Vagina (tissue), 2 donors: ENCODE data around the gene SETDB1. TPM values are rescaled to one million over a fixed set of nuclear protein-coding genes. Genes with fewer than 3 reads are reported as not detected.

Experiments
- DNase-seq, 2 donors: peaks; one replicate each; pipeline ENCODE4 v3.0.0-alpha.2; 2017; ENCODE audit errors: extremely low spot score in 2 of 2
- H3K27ac ChIP-seq: fragments of 200-600 bp; sonication (generic); one replicate; pipeline ENCODE4 v1.5.1; 2019
- H3K27me3 ChIP-seq: fragments of 200-600 bp; sonication (generic); one replicate; pipeline ENCODE4 v1.5.1; 2019
- H3K36me3 ChIP-seq, 2 donors: fragments of 200-600 bp; sonication (generic); one replicate each; pipeline ENCODE4 v1.5.1; 2017 to 2019
- H3K4me1 ChIP-seq: fragments of 200-600 bp; sonication (generic); one replicate; pipeline ENCODE4 v1.5.1; 2019
- H3K4me3 ChIP-seq, 2 donors: fragments of 200-600 bp; sonication (generic); 1 replicate in 1 of 2; 2 replicates in 1 of 2; pipeline ENCODE4 v1.5.1; 2016 to 2019
- H3K9me3 ChIP-seq: fragments of 200-600 bp; sonication (generic); one replicate; pipeline ENCODE4 v1.5.1; 2019
- POLR2A ChIP-seq, 2 donors: fragments of 450-650 bp; IDR thresholded peaks; one replicate each; pipeline ENCODE4 v1.6.1; 2017; ENCODE audit warnings: antibody characterized with exemption in 2 of 2, mild to moderate bottlenecking in 2 of 2, moderate library complexity in 2 of 2
- POLR2AphosphoS5 ChIP-seq, 2 donors: sonication (generic); formaldehyde crosslinking; IDR thresholded peaks; one replicate each; pipeline ENCODE4 v1.9.0; 2017; ENCODE audit warnings: antibody characterized with exemption in 2 of 2, mild to moderate bottlenecking in 2 of 2, low read depth in 1 of 2; ENCODE audit not compliant: insufficient read depth in 1 of 2
- intact Hi-C: fragments of 100-400 bp; cut with DNase I; formaldehyde crosslinking; loops from one replicate; pipeline ENCODE4 v1.15.1; 2023
- total RNA-seq: library from RNA; depleted of rRNA; stranded (reverse); fragments of >200 nt; gene quantifications from one replicate; pipeline ENCODE4 v1.2.3, GENCODE V29; 2016
- TF ChIP-seq, protein P1 (sequence below), 3 experiments: fragments of 450-650 bp in 2 of 3; fragments of 200-600 bp in 1 of 3; sonication (generic) in 1 of 3; IDR thresholded peaks; one replicate each; pipeline ENCODE4 v1.5.1; 2017 to 2019; ENCODE audit warnings: antibody characterized with exemption in 3 of 3, mild to moderate bottlenecking in 2 of 3, moderate library complexity in 2 of 3

SETDB1 gene
- total RNA-seq, 1 donor from 2014 or later = 51.1 TPM

DNA sequence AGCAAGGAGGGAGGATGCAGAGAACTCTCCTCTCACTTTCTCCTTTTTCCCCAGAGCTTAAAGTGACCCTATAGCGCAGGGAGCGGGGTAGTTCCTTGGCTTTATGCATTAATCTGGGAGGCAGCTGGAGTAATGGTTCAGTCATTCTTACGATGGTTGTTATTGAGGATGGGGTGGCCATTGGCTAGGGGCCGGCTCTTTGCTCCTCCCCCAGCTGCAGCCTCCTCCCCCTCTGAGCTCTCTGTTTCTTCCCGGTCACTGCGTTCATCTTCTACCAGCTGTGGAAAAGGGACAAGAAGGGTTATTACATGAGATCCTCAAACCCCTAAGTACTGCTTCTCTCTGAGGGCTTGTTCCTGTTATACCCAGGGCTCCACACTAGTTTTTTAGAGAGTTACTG is 39.8 kb downstream of the SETDB1 start:
- no peaks in the 10 kb centered on the region for H3K9me3 ChIP-seq
- intact Hi-C loops = no loop called here
- DNase-seq = no peak
- no peak overlapping the region for H3K4me3 ChIP-seq
- H3K27ac ChIP-seq = no peak overlapping the region
- no peak for TF ChIP-seq POLR2A (IDR thresholded peaks at IDR 0.05)
- H3K4me1 ChIP-seq = peaks cover 17% of the 10 kb centered on the region
- peaks cover 0 to 73% of the 10 kb centered on the region in 2 donors for H3K36me3 ChIP-seq
- H3K27me3 ChIP-seq = no peaks in the 10 kb centered on the region

DNA sequence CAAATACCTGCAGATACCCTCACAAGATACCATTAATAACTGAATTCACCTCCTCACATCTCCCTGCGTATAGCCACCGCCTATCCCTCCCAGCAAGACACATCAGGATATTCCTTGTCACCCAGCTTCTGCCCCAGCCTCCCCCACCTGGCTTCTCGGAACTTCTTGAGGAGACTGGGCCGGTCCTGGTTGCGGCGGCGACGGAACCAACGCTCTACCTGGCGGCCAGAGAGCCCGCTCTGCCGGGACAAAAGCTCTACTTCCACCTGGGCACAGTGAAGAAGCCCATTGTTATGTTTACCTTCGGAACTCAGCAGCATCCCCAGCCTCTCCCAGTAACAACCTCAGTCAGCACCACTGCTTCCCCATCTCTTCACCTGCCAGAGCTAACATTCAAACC is 41.8 kb downstream of the SETDB1 start:
- no peak overlapping the region for H3K4me3 ChIP-seq
- H3K36me3 ChIP-seq = peaks cover 0 to 53% of the 10 kb centered on the region in 2 donors
- DNase-seq = no peak
- no peaks in the 10 kb centered on the region for H3K27me3 ChIP-seq
- intact Hi-C loops = no loop called here
- H3K9me3 ChIP-seq = no peaks in the 10 kb centered on the region
- TF ChIP-seq POLR2AphosphoS5 (IDR thresholded peaks at IDR 0.05; ENCODE audit: insufficient read depth in 1 of 2, low read depth in 1 of 2) (no peak), POLR2A (IDR thresholded peaks at IDR 0.05) (no peak)
- TF ChIP-seq, protein P1, sequence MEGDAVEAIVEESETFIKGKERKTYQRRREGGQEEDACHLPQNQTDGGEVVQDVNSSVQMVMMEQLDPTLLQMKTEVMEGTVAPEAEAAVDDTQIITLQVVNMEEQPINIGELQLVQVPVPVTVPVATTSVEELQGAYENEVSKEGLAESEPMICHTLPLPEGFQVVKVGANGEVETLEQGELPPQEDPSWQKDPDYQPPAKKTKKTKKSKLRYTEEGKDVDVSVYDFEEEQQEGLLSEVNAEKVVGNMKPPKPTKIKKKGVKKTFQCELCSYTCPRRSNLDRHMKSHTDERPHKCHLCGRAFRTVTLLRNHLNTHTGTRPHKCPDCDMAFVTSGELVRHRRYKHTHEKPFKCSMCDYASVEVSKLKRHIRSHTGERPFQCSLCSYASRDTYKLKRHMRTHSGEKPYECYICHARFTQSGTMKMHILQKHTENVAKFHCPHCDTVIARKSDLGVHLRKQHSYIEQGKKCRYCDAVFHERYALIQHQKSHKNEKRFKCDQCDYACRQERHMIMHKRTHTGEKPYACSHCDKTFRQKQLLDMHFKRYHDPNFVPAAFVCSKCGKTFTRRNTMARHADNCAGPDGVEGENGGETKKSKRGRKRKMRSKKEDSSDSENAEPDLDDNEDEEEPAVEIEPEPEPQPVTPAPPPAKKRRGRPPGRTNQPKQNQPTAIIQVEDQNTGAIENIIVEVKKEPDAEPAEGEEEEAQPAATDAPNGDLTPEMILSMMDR (IDR thresholded peaks at IDR 0.05) = no peak
- peaks cover 36% of the 10 kb centered on the region for H3K4me1 ChIP-seq
- no peak overlapping the region for H3K27ac ChIP-seq

DNA sequence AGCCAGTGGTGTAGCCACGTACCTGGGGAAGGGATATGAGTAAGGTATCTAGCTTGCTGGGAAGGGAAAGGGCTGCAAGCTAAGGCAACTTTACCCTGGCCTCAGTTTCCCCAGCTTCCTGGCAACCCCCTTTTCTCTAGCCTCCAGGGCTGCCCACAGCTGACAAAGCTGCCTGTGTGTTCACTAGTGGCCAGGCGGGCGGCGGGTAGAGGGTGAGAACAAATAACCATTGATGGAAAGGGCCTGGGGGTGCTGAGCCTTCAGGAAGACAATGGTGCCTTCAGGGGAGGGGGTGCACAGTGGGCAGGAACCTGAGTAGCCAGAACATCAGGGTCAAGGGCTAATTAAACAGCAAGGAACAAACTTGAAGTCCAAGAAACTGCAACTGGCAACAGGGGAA is 42.3 kb downstream of the SETDB1 start:
- Histone ChIP-seq H3K36me3 (peaks cover 0 to 49% of the 10 kb centered on the region in 2 donors), H3K27ac (no peak overlapping the region)
- TF ChIP-seq POLR2A (IDR thresholded peaks at IDR 0.05) (no peak), POLR2AphosphoS5 (IDR thresholded peaks at IDR 0.05; ENCODE audit: insufficient read depth in 1 of 2, low read depth in 1 of 2) (no peak)
- TF ChIP-seq, protein P1 (IDR thresholded peaks at IDR 0.05) = no peak

DNA sequence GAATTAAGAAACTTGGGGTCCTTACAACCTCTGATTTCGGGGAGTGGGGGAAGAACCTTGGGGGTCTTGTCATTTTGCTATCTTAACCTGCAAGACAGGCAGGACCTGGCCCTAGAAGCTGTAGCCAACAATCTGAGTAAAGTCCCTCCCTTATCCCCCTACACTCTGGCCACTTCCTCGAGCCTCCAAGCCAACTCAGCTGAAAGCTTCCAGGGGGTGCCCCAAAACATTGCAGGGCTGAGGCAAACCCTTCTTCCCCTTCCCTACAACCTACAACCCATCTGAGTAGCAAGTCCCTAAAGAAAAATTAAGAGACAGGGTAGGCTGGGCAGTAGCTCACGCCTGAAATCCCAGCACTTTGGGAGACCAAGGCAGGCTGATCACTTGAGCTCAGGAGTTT is 43.5 kb downstream of the SETDB1 start:
- no peak overlapping the region for H3K4me3 ChIP-seq
- H3K27ac ChIP-seq = peak overlapping the region; percentile 22
- intact Hi-C loops = no loop called here
- peaks cover 47% of the 10 kb centered on the region for H3K4me1 ChIP-seq
- TF ChIP-seq POLR2A (IDR thresholded peaks at IDR 0.05) = no peak
- TF ChIP-seq, protein P1 (IDR thresholded peaks at IDR 0.05) = no peak
- TF ChIP-seq POLR2AphosphoS5 (IDR thresholded peaks at IDR 0.05; ENCODE audit: insufficient read depth in 1 of 2, low read depth in 1 of 2) = no peak
- H3K36me3 ChIP-seq = peaks cover 0 to 41% of the 10 kb centered on the region in 2 donors
- no peak for DNase-seq
- H3K9me3 ChIP-seq = no peaks in the 10 kb centered on the region
- H3K27me3 ChIP-seq = no peaks in the 10 kb centered on the region

More for the DNA sequence above, 42.3 kb downstream of the SETDB1 start:
- DNase-seq = no peak
- Histone ChIP-seq H3K4me1 (peaks cover 42% of the 10 kb centered on the region), H3K9me3 (no peaks in the 10 kb centered on the region), H3K4me3 (no peak overlapping the region), H3K27me3 (no peaks in the 10 kb centered on the region)
- intact Hi-C loops = no loop called here

DNA sequence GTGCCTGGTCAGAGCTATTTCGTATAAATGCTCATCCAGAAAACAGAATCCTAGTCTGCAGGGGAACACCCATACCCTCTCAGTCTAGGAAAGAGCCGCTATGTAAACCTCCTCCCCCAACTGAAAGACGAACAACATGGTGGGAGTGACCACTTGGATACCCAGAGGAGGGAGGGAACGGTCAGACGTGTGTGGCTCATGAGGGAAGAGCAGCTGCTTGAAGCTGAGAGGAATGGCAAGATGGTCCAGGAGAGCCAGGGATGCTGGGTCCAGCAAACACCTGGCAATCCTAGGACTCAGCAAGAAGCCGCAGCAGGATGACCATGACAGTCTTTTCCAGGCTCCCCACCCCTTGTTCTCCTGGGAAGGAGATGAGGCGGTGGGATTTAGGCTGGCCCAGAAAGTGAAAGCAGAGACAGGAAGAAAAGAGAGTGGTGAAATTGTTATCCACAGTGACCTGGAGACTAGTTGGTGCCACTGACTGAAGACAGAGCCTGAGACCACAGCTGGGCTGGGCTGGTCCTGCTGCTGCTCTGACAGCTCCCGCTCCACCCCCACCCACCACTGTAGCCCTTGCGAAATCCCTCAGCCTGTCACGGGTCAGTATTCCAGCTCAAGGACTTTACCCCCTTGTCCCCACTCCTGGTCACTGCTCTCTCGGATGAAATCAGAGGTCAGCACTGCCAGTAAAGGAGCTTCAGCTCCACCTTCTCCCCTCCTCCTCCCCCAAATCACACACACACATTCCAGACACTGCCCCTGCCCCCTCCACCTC is 44.8 kb downstream of the SETDB1 start:
- no peaks in the 10 kb centered on the region for H3K27me3 ChIP-seq
- no peak for DNase-seq
- intact Hi-C loops = no loop called here
- TF ChIP-seq POLR2AphosphoS5 (IDR thresholded peaks at IDR 0.05; ENCODE audit: insufficient read depth in 1 of 2, low read depth in 1 of 2) = peak; percentile 18 to 74
- peak in 1 of 2 donors; percentile 15 for TF ChIP-seq POLR2A (IDR thresholded peaks at IDR 0.05)
- TF ChIP-seq, protein P1 (IDR thresholded peaks at IDR 0.05) = no peak
- peak overlapping the region; percentile 11 to 67 for H3K4me3 ChIP-seq
- H3K4me1 ChIP-seq = peaks cover 47% of the 10 kb centered on the region
- H3K9me3 ChIP-seq = no peaks in the 10 kb centered on the region
- peaks cover 0 to 27% of the 10 kb centered on the region in 2 donors for H3K36me3 ChIP-seq
- H3K27ac ChIP-seq = peak overlapping the region; percentile 96
